Stimulated activated CD4-positive, alpha-beta T cell treated with anti-CD3 and anti-CD28 coated beads, Interleukin-1b, Interleukin-23, amount 100 ng/mL, for 24 hours (primary cell): ENCODE data around the gene LOXL3.

Experiments used
- DNase-seq, 4 experiments: peaks; one replicate each; pipeline ENCODE4 v3.0.0-alpha.2; 2020; ENCODE audit warnings: low read depth in 4 of 4, low spot score in 1 of 4

LOXL3 gene

DNA sequence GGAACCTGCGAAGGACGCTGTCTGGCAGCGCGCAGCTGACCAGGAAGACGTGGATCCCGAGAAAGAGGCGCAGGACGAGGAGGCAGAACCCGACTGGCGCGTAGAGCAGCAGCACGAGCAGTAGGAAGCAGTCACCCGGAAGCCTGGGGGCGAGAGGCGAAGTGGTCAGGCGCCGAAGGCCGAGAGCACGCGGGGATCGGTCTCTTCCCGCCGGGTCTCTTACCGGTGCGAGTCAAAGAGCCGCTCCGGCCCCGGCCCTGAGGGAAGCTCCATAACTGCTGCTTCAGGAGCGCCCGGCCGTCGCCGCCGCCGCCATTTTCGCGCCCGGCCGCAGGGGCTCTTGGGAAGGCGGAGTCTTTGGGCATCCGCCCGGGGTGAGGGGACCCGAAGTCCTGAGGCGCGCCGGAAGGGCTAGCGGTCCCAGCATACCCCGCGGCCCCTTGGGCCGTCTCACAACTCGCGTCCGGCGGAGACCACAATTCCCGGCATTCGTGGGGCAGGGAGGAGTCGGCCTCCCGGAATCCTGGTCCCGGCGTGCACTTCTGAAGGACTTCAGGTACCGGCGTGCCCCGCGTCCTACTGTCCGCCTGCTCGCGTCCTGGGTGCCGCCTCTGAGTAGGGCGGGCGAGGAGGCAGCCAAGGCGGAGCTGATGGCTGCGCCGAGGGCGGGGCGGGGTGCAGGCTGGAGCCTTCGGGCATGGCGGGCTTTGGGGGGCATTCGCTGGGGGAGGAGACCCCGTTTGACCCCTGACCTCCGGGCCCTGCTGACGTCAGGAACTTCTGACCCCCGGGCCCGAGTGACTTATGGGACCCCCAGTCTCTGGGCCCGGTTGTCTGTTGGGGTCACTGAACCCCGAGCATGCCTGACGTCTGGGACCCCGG, 24.1 kb downstream of the LOXL3 start, which contains the start of the genes AUP1 and HTRA2:
TSS of gene AUP1 (minus strand) at position 350 of the 882 bp plus-strand sequence. CDS start at position 273, 77 bp downstream.
TSS of gene HTRA2 (plus strand) at position 577 of the 882 bp plus-strand sequence. CDS start at position 651, 74 bp downstream.
- DNase-seq, result peak; percentile 66 to 94 (median 80)

DNA sequence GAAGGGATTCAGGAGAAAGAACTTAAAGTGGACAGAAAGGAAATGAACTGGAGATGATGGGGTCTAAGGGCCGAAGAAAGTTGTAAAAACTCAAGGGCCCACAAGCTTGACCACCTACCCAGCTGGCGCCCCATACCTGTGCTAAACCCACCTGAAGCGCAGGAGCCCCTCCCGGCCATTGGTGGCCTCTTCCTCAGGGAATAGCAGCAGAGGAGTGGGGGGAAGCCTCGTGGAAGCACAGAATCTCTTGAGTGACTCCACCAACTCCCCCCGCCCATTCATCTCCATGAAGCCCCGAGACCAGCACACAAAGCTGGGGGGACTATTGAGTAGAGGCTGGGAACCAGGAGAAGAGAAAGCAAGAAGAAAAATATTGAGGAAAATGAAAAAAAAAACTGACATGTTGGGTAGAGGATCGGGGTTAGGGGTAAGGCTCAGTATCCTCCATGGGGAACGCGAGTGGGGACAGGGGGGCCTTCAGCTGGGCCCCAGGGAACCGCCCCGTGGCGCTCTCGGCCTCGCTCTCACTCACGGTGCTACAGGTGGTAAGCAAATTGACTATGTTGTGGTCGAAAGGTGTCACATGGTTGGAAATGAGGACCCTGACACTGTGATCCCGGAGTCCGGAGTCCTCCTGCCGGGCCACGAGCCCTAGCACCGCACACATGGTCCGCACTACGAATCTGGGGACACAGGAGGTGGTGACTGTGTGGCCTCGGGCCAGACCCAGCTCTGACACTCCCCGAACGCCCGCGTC, 25.0 kb downstream of the LOXL3 start:
- peak in 1 of 4 experiments; percentile 22 for DNase-seq

DNA sequence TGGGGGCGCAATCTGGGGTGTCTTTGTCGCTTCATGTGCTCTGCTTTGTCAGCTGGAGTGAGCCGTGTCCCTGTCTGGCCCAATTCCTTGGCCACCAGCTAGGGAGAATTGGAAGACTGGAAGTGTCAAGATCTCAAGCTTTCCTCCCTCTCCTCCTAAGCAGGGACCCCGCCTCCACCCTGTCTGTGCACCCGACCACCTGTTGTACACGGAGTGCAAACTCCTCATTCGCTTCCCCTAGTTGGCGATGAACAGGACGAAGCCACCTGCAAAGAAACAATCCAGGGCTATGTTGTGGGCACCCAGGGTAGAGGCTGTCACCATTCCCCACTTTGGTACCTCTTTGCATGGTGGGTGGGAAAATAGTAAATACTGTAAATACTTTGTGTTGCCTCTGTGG, 26.0 kb downstream of the LOXL3 start:
- DNase-seq, result no peak

DNA sequence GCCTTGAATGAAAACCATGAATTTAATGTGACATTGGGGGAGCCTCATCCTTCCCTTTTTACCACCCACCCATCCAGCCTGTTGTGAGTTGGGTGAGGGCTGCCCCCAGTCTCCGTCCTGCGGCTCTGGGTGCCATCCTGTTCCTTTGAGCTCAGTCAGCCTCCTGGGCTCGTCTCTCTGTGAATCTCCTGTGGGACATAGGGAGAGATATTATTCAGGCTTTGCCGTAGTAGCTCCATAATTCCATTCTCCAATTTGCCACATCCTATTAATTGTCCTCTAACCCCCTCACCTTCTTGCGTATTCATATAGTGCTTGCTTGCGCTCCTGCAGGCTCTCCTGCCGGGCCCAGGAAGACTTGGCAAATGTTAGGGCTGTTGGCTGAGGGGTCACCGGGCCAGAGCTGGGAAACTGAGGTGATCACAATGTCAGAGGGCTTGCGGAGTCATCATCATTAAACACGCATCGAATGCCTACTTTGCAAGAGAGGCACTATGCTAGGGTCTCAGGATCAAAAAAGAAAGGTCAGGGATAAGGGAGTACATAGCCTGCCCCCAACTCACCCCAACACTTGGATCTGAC, 27.0 kb downstream of the LOXL3 start:
- no peak for DNase-seq

DNA sequence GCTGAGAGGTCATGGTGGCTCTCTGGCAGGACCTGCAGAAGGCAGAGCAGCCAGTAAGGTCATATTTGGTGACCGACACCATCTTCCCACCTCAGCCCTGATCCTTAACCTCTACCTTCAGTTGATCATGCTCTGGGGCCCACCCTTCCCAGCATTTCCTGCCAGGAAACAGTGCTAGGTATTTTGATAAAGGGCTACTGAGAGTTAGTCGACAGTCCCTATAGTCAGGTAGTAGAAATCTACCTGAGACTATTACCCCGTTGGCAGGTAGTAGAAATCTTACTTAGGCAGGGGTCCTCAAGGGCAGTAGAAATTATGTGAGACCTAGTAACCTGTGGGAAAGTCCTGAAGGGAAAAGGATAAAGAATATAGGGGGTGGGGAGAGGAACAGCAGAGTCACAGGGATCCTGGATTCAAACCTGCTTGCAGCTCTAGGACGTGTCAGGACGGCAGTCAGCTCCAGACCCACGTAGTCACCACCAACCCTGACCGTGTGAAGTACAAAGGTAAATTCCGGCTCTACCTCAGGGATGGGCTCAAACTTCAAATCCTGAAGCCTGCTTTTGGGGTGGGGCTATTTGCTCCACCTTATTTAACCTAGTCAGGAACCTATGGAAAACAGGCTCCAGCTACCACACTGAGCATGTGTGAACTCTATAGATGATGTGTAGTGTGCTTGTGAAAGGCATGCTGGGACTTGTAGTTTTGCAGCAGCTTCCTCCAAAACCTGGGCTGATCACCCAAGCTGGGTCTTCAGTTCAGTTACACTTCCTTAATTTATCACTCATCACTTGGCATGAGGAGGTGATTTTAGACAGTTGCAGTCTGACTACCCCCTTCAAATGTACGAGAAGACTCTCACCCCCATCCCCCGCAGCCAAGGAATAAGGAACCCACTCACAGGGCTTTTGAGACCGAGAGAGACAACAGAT, 27.8 kb downstream of the LOXL3 start, which contains the start of gene DQX1:
TSS of gene DQX1 (minus strand) at position 515 of the 932 bp plus-strand sequence. CDS start at position 13, 502 bp downstream.
- no peak for DNase-seq

DNA sequence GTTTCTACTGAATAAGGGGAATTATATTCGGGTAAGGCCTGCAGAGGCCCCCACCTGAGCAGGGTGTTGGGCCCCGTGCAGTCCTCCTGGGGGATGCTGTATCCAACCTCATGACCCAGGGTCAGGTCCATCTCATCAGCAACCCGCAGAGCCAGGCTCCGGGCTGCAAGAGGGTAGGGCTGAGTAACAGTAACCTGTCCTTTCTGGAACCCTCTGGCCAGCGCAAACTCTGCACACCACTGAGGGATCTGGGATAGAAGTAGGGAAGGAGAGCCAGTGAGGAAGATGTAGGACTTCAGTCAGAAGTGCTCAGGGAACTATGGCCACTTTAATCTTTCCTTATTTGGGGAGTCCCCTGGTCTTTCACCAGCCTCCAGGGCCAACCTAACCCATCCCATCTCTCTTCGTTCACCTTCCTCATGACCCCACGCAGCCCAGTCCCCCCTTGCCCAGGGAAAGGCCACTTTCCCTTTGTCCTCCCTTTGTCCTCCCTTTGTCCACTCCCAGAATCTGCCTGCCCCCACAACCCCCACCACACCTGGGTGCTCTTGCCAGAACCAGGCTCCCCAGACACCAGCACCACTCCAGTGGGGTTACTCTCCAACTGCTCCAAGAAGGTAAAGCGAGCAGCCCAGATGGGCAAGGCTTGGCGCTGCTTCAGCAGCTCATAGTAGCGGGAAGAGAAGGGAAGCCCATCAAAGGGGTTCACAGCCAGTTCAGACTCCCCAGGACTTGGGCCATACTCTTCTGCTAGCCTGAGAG, 28.6 kb downstream of the LOXL3 start:
- DNase-seq, result no peak

DNA sequence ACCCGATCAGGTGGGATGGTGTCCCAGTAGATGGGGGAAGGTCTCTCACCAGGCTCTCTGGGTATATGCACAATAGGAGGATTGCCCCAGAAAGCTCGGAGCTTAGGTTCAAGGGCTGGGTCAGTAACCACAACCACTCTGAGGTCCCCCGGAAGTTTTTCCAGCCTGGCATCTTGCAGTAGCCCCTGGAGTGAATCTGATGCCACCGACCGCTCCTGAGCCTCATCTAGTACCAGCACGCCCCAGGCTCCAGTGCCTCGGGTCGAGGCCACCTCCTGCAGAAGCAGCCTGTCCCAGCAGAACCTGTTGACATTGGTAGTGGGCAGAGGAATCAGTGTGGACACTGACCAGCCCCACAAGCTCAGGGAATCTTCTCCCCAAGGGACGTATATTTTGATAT, 29.7 kb downstream of the LOXL3 start:
- DNase-seq, result no peak

DNA sequence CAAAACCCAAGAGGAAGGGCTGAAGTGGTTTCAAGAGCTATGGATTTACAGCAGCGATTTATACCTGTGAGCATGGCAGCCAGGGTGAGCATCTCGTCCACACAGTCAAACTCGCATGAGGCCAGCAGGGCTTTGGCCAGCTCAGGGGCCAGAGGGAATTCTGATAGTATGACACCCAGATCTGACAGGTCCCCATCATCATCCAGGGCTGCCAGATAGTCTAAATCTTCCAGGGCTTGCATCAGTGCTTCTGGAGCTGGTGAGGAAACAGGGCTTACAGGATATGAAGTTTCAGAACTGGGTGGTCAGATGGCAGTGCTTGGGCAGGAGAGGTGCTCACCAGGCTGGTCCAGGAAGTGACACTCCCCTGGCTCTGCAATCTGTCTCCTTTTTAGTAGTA, 31.2 kb downstream of the LOXL3 start:
- no peak for DNase-seq

DNA sequence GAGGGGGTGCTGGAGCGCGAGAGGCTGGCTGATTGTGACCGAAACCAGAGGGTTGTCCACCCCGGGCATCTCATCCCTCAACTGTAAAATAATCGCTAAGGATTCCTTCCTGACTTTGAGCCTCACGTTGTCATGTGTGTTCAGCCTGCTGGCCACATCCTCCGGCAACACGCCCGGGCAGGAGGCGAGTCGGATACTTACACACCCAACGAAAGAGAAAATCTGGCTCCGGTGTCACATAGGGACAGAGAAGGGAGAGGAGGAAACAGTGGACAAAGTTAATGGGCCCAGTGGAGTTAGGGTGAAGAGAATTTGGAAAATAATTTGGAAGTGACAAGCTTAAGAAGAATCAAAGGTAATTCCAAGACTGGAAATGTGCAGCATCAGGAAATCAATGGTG, 37.1 kb downstream of the LOXL3 start:
- no peak for DNase-seq

DNA sequence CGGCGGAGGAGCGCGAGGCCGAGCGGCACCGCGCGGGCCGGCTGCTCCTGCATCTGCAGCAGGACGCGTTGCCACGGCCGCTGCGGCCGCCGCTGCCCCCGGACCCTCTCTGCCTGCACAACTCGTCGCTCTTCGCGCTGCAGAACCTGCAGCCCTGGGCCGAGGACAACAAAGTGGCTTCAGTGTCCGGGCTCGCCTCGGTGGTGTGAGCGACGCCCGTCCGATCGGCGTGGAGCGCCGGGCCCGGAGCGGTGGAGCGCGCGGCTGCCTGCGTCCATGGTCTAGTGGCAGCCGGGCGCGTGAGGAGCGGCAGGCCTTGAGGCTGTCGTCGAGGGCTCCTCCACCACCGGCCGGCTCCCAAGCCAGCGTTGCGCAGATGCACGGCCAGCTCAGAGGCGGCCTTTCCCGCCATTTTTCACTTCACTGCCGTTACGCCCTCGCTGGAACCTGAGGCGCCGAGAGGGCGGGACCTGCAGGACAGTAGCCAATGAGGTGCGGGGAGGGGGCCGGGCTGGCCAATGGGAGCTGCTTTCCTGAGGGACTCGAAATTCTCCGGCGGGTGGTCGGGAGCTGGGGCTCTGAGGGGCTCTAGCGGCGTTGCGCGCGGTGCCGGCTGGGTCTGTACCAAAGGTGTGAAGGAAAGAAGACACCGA, 37.6 kb downstream of the LOXL3 start:
- peak in 2 of 4 experiments; percentile 66 to 72 for DNase-seq

DNA sequence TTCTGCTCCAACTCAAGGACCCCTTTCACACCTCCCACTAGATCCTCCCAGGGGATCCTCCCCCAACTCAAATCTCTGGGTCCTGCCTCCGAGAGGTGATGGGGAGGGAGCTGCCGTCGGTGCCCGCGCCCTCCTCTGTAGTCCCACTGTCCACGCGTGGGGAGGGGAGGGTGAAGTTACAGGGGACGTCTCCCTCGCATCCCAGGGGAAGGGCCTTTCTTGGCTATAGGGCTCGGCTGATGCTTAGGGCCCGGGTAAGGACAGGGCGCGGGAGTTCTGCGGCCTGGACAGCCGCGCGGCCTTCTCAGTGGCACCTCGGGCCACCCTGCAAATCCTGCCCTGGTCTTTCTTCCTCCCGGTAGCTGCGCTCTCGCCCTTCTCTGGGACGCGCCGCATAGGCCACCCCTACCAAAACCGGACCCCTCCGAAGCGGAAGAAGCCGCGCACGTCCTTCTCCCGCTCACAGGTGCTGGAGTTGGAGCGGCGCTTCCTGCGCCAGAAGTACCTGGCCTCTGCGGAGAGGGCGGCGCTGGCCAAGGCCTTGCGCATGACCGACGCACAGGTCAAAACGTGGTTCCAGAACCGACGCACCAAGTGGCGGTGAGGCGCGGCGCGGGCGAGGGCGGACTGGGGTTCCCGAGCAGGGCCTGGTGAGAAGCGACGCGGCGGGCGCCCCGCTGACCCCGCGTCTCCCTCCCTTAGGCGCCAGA, 38.3 kb downstream of the LOXL3 start:
- DNase-seq, result no peak

DNA sequence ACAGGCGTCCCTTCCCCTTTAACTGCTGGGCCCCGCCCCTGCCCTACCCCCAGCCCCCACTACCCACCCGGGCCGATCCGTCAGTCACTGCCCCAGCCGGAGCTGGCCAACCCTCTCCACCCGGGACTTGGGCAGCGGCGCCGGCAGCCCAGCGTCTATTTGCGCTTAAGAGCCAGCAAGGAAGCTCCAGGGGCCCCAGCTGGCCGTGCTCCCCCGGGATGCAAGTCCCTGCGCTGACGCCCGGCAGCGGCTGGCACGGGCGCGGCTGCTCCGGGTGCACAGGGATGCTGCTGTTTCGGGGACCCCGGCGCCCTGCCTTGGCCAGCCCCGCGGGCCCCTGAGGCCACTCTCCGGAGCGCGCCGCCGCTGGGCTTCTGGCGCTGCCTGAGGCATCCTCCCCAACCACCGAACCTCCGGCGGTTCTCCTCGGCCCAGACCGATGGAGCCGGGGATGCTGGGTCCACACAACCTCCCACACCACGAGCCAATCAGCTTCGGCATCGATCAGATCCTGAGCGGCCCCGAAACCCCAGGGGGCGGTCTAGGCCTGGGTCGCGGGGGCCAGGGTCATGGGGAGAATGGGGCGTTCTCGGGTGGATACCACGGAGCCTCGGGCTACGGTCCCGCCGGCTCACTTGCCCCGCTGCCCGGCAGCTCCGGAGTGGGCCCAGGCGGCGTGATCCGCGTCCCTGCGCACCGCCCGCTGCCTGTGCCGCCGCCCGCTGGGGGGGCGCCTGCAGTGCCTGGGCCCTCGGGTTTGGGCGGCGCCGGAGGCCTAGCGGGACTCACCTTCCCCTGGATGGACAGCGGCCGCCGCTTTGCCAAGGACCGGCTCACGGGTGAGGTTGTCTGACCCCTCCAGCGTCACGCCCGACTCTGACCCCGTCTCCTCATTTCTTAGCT, 39.1 kb downstream of the LOXL3 start, which contains the start of gene TLX2:
TSS of gene TLX2 (plus strand) at position 83 of the 903 bp plus-strand sequence. CDS start at position 440, 357 bp downstream.
- no peak for DNase-seq

DNA sequence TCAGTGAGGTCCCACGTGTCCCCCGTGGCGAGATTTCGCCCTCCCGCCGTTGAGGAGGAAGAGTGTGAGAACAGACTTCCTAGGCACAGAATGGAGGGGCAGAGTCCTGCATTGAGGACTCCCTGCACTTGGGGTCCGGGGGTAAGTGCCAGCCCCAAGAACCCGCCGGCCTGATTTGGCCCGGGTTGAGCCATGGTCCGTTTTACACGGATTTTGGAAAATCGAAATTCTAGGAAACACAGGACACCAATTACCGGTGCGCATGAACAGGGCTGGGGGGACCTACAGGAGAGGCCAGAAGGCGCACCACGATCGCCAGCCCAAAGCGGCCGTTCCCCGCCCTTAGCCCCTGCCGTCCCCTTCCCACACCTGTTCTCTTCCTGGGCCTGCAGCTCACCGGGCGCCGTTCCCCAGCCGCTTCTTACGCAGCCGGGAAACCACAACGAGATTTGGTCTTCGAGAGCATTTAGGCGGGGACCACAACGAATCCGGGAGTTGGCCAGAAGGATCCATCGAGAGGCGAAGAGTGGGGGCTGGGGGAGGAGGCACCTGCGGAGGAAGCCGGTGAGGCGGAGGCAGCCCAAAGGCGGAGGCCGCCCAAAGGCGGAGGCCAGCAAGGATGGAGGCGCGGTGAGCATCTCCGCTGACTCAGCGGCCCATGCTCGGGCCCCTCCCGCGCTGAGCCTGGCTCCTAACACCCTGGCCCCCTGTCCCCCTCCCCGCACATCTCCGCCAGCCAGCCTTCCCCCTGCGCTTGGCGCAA, 40.0 kb downstream of the LOXL3 start:
- DNase-seq, result peak in 1 of 4 experiments; percentile 32

DNA sequence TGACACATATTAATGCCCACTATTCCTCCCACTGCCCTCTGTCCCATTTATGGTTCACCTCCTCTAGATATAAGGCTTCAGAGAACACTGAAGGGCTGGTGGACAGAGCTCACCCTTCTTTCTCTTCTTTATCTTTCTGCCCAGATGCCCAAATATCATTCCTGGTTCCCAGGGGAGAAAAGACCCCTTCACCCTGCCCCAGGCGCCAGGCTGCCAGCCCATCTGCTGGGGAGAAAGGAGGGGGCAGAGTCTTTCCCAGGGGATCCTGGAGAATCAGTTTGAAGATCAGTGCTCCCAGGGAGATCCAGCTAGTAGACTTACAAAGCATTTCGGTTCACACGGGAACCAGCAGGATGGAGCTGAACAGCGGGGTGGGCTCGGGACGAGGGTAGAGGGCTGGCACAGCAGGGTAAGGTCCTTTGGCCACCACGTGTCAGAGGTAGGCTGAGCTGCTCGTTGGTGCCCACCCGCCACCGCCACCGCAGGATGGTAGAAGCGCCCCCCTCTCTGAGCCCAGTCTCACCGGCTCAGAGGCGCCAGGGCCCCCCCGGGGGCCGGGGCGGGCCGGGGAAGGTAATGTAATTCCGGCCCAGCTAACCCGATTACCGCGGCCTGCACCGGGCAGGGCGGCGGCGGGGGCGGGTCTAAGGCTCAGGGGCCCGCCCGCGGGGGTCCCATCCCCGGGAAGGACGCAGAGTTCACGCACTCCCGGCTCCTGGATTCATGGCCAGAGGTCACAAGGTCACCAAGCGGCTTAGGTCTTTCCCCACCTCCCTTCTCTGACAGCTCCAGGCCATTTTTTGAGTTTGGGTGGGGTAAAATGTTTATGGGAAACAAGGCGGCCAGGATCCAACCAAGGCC, 40.8 kb downstream of the LOXL3 start:
- DNase-seq, result no peak

DNA sequence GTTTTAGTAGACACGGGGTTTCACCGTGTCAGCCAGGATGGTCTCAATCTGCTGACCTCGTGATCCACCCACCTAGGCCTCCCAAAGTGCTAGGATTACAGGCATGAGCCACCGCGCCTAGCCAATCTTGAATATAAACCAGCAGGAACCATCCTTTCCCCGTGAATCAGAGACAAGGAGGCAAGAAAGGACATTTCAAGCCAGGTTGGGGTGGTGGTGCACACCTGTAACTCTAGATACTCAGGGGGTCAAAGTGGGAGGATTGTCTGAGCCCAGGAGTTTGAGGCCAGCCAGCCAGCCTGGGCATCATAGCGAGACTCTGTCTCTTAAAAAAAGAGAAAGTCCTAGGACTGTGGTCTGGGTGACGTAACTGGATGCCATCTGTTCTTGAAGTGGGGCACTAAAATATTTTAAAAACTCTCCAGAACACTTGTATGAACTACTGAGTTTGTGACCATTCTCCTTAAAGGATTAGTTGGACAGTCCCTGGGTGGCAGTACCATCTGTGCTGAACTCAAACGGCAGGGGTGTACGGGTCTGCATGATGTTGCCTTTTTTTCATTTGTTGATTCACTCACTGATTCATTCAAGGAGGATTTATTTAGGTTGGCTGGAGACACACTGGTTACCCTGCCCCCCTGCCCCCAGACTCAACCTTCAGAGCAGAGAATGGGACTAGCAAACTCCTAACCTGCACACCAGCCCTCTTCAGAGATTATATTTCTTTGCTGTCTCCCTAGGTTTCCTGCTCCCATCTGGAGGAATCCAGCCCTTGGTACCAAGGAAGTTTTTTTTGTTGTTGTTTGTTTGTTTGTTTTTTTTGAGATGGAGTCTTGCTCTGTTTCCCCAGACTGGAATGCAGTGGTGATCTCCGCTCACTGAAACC, 42.4 kb downstream of the LOXL3 start:
- DNase-seq, result no peak
